DOHH2 (cell line): ENCODE data around the gene ARHGAP6.

Source experiments
- EZH2phosphoT487 ChIP-seq: fragments of 200-600 bp; sonication (generic); IDR thresholded peaks from 2 replicates; pipeline ENCODE4 v1.6.1; 2017; ENCODE audit warnings: borderline replicate concordance, mild to moderate bottlenecking, antibody characterized with exemption, low read length, moderate library complexity, mixed read lengths
- TF ChIP-seq, protein P1 (sequence below): fragments of 200-600 bp; sonication (generic); IDR thresholded peaks from one replicate; pipeline ENCODE4 v1.5.1; 2014; ENCODE audit warnings: antibody characterized with exemption, mild to moderate bottlenecking, low read depth, low read length; ENCODE audit not compliant: poor library complexity, severe bottlenecking

DNA sequence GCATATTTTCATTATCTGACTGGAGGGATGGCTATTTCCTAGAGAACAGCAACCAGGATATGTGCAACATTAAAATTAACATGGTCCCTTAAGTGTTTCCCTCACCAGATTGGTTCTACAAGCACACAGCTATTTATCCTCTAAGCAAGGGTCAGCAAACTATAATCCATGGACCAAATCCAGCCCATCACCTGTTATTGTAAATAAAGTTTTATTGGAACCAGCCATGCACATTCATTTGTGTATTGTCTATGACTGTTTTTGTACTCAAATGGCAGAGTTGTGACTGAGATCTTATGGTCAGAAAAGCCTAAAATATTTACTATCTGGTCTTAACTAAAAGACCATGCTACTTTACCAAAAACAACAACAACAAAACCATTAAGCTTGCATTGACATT, 294.6 kb downstream of the ARHGAP6 start:
- TF ChIP-seq EZH2phosphoT487, result no peak
- TF ChIP-seq, protein P1, sequence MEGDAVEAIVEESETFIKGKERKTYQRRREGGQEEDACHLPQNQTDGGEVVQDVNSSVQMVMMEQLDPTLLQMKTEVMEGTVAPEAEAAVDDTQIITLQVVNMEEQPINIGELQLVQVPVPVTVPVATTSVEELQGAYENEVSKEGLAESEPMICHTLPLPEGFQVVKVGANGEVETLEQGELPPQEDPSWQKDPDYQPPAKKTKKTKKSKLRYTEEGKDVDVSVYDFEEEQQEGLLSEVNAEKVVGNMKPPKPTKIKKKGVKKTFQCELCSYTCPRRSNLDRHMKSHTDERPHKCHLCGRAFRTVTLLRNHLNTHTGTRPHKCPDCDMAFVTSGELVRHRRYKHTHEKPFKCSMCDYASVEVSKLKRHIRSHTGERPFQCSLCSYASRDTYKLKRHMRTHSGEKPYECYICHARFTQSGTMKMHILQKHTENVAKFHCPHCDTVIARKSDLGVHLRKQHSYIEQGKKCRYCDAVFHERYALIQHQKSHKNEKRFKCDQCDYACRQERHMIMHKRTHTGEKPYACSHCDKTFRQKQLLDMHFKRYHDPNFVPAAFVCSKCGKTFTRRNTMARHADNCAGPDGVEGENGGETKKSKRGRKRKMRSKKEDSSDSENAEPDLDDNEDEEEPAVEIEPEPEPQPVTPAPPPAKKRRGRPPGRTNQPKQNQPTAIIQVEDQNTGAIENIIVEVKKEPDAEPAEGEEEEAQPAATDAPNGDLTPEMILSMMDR, result no peak
